ENCODE measurements around the gene ARMC6.

The ARMC6 gene

GRCh38 chr19:19055701-19056100, 22.3 kb downstream of the ARMC6 start:
- no peak for DNase-seq

GRCh38 chr19:19056636-19057275, 23.4 kb downstream of the ARMC6 start:
- DNase-seq, result no peak

GRCh38 chr19:19057317-19057716, 23.9 kb downstream of the ARMC6 start:
- DNase-seq, result no peak

GRCh38 chr19:19057720-19058119, 24.3 kb downstream of the ARMC6 start:
- no peak for DNase-seq

GRCh38 chr19:19059018-19059836, 25.8 kb downstream of the ARMC6 start:
- no peak for DNase-seq

- DNase-seq, result no peak
Measured at GRCh38 chr19:19059837-19060611, 26.6 kb downstream of the ARMC6 start.

GRCh38 chr19:19061506-19061905, 28.1 kb downstream of the ARMC6 start:
- no peak for DNase-seq

- DNase-seq, result peak; percentile 22
Measured at GRCh38 chr19:19062454-19063182, 29.2 kb downstream of the ARMC6 start.

- DNase-seq, result peak; percentile 99
Measured at GRCh38 chr19:19063183-19064097, 30.0 kb downstream of the ARMC6 start, which contains the start of gene SLC25A42. Gene SLC25A42, plus strand, starts transcription at chr19:19063994. Its CDS starts 32,131 bp downstream, at chr19:19096125.

GRCh38 chr19:19064098-19064722, 30.8 kb downstream of the ARMC6 start:
- DNase-seq, result no peak

GRCh38 chr19:19064811-19065745, 31.7 kb downstream of the ARMC6 start:
- DNase-seq, result peak; percentile 41

- DNase-seq, result no peak
Measured at GRCh38 chr19:19067276-19068072, 34.1 kb downstream of the ARMC6 start.

GRCh38 chr19:19068659-19069654, 35.6 kb downstream of the ARMC6 start:
- DNase-seq, result no peak

- no peak for DNase-seq
Measured at GRCh38 chr19:19071897-19072296, 38.5 kb downstream of the ARMC6 start.

- no peak for DNase-seq
Measured at GRCh38 chr19:19074196-19074882, 40.9 kb downstream of the ARMC6 start.

GRCh38 chr19:19075126-19075525, 41.7 kb downstream of the ARMC6 start:
- DNase-seq, result no peak

- no peak for DNase-seq
Measured at GRCh38 chr19:19076476-19076875, 43.1 kb downstream of the ARMC6 start.

Measured in CD4-positive, alpha-beta T cell treated with Interleukin-17A for 4 hours (primary cell).